GM12874 (cell line): ENCODE results near the gene NOL6.

Experiments used
- CTCF ChIP-seq: IDR thresholded peaks from 2 replicates; pipeline ENCODE4 v1.5.1; 2011; ENCODE audit warnings: low read depth, mild to moderate bottlenecking, control low read depth, low read length, moderate library complexity; ENCODE audit not compliant: insufficient read depth

Gene NOL6

DNA sequence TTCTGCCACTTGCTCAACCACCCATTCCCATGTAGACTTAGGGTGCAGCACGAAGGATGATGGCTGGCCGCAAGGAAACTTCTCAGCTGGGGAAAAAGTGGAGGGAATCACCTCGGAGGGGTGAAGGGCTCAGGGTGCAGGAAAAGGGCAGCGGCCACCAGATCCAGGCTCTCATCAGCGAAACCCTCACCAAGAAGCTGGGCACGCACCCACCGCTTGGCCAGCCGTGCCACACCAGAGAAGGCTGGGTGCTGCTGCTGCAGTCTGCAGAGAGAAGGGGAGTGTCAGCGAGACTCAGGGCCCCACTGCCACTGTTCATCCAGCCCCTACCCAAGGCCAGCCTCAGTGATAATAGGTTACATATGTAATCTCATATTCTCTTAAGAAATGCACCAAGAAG, 8.6 kb downstream of the NOL6 start:
- no peak for TF ChIP-seq CTCF

- TF ChIP-seq CTCF, result no peak
Measured at GRCh38 chr9:33464045-33464636, 9.6 kb downstream of the NOL6 start.

DNA sequence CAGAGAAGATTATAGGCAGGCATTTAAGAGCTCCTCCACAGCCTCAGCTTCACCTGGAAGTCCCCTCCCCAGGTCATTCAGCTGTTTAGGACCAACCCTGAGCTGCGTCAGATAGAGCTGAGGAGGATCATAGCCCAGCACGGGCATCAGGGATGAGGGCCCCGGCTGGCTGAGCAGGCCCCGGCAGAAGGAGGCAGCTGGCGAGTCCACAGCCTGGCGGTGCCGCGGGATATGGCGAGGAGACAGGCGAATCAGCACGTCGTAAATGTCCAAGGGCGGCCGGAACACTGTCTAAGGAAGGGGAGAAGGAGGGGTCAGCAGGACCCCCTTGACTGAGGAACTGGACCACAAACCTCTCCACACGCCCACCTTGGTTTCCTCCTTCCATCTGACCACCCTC, 10.6 kb downstream of the NOL6 start:
- no peak for TF ChIP-seq CTCF

- no peak for TF ChIP-seq CTCF
Measured at GRCh38 chr9:33461492-33461891, 12.2 kb downstream of the NOL6 start.

- TF ChIP-seq CTCF, result no peak
Measured at GRCh38 chr9:33460854-33461253, 12.9 kb downstream of the NOL6 start.

DNA sequence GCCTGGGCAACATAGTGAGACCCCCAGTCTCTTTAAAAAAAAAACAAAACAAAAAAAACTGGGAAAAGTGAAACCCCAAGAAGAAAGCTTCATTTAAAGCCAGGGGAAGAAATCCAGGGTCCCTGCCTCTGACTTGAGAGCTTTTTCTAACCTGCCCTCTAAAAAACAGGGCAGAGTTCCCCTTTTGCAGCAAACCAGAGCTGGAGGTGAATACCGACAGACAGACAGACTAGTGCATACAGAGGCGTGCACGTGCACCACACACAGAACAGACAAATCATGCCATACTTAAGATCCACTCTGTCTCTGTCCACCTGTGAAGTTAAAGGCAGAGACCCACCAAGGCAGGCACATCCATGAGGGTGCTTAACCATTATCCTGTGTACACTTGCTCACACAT, 14.6 kb downstream of the NOL6 start:
- no peak for TF ChIP-seq CTCF

GRCh38 chr9:33458444-33458843, 15.3 kb downstream of the NOL6 start:
- TF ChIP-seq CTCF, result no peak
